HG03520 (cell line): ENCODE data around the gene MROH7.

ENCODE experiments used
- ATAC-seq: cut with Tn5 transposase; IDR thresholded peaks from one replicate; pipeline ENCODE4 v1.9.1; 2021; ENCODE audit warnings: mild to moderate bottlenecking, moderate library complexity; ENCODE audit not compliant: unreplicated experiment

MROH7 gene

GRCh38 chr1:54723985-54724384 lies 82.4 kb downstream of the MROH7 start:
- no peak for ATAC-seq

DNA sequence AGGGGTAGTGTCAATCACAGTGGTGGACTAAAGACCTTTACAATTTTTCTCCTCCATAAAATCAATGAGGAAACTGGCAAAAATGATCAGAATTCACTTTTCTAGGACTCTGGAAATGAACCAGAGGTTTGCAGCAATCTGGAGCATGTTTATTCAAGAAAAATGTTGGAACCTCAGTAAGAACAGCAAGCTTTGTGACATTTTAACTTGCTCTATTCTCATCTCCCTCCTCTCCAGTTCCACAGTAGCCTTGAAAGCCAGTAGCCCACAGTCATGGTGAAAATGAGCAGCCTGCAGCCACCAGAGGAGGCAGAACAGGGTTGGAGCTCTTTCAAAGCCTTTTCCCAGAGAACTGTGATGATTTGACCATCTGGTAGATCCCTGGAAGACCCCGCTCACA lies 83.2 kb downstream of the MROH7 start:
- ATAC-seq: no peak

DNA sequence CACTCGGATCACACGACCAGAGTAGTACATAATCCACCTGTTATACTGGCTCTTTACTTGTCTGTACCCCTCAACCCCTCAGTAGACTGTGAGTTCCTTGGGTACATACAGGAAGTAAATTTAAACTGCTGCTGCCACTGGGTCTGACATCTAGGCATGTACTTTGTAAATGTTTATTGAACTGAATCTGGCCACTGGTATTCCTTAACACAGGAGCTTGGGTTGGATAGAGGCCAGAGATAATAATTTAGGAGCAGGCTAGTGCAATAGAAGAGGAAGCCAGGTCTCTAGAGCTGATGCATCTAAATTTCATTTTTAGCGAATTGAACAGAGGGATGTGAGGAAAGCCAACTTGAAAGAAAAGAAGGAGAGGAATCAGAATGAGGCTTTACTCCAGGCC lies 86.4 kb downstream of the MROH7 start:
- no peak for ATAC-seq

DNA sequence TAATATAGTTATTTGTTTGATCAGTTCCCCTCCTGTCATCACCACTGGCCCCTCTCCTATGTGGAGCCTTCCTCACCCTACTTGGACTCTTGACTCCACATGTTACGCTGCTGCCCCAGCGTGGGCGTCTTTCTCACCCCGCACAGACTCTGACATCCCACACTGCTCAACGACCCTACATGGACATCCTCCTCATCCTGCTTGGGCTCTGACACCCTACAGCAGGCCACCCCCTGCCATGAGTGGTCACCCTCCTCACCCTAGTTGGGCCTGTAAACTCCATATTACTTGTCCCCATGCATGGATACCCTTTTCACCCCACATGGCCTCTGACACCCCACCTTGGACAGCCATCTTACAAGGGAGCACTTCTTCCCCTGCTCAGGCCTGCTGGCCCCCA lies 95.1 kb downstream of the MROH7 start:
- no peak for ATAC-seq

- ATAC-seq: no peak
These were observed 96.7 kb downstream of the MROH7 start for GRCh38 chr1:54738244-54738643.

- no peak for ATAC-seq
These were observed 99.9 kb downstream of the MROH7 start for GRCh38 chr1:54741531-54741930.

GRCh38 chr1:54742282-54742681 lies 100.7 kb downstream of the MROH7 start:
- ATAC-seq: no peak

GRCh38 chr1:54743416-54744226 lies 102.0 kb downstream of the MROH7 start:
- no peak for ATAC-seq

DNA sequence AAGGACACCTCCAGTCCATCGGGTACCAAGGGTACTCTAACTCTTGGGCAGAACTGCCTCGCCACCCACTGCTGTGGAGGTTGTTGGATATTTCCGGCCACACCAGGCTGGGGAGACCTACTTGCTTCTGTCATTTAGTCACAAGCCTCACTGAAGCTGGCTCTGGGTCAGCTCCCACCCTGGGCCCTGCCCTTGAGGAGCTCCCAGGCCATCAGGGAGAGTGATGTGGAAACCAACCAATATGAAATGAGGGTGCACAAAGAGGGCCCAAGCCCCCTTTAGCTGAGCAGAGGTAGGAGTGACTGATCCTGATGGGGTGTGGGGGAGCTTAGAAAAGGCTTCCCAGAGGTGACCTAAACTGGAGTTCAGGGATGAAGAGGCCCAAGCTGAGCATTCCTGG lies 103.1 kb downstream of the MROH7 start:
- ATAC-seq: no peak

DNA sequence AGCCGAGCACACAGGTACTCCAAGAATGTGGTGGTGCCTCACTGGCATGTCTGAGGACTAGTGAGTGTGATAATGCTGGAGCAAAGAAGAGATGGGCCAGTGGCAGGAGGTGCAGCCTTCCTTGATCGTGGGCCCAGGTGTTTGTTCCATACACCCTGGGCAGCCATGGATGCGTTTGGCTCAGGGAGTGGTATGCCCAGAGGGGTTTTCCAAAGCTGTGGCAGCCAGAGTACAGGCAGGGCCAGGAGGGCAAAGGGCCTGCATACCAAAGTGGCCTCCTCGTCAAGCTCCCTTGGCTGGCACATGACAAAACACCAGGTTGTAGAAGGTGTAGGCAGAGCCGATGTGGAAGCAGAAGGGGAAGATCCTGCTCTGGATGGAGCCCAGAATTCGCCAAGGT lies 103.7 kb downstream of the MROH7 start:
- ATAC-seq: no peak

GRCh38 chr1:54745864-54746263 lies 104.3 kb downstream of the MROH7 start:
- ATAC-seq: no peak

GRCh38 chr1:54748094-54748835 lies 106.7 kb downstream of the MROH7 start:
- ATAC-seq: no peak

GRCh38 chr1:54750596-54750995 lies 109.0 kb downstream of the MROH7 start:
- ATAC-seq: no peak

- ATAC-seq: no peak
These were observed 109.8 kb downstream of the MROH7 start for GRCh38 chr1:54751426-54751825.

GRCh38 chr1:54754045-54754444 lies 112.5 kb downstream of the MROH7 start:
- no peak for ATAC-seq

DNA sequence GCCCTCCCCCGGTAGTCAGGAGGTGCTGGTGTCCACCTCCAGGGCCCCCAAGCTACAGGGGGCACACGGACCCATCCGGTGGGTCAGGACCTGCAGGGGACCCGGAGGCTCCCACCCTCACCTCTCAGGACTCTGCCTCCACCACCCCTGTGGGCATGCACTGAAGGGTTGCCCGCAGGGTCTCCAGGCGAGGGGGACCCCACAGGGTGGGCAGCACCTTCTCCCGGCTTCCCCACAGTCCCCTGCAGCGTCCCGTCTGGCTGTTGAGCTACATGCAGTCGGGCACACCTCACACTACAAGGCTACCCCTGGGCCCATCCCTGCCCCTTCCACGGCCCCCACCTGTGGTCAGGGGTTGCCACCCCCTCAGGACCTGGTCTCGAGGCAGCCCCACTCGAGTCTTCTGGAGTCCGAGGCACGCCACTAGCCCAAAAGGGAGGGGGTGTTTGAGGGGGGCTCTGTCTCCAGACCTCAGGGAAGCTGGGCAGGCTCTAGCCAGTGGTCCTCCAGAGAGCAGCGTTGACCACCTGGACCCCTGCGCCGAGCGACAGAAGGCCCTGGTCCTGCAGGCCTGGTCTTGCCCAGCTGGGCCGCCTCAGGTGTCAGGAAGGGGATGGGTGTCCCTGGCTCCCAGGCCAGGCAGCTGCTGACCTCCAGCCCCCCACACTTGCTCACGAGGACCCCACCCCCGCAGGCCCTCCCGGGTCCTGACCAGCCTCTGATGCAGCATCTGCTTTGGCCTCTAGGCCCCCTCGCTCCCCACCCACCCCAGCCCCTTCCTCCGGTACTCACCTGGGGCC lies 113.1 kb downstream of the MROH7 start:
- ATAC-seq: no peak

DNA sequence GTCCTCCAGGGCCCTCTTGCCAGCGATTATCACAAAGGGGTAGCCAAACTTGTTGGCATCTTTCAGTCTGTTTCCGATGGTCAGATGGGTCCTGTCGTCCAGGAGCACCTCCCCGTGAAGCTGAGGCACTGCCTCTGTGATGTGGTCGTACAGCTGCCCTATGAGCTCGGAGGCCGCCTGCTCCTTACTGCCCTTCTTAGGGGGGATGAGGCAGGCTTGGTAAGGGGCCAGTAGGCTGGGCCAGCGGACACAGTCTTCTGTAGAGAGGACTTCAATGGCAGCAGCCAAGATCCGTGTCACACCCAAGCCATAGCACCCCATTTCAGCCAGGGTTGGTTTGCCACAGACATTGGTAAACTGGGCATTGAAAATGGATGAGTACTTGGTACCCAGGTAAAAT lies 116.2 kb downstream of the MROH7 start:
- ATAC-seq: no peak

GRCh38 chr1:54758678-54759348 lies 117.2 kb downstream of the MROH7 start:
- ATAC-seq: no peak
